Tibial artery (tissue), 4 donors: ENCODE results near the gene MMP8.

ENCODE experiments used
- DNase-seq, 2 donors: peaks; one replicate each; pipeline ENCODE4 v3.0.0-alpha.2; 2019
- H3K27ac ChIP-seq, 2 donors: fragments of 200-600 bp; sonication (generic) in 1 of 2; 1 replicate in 1 of 2; 2 replicates in 1 of 2; pipeline ENCODE4 v1.5.1; 2018 to 2019; ENCODE audit warnings: mild to moderate bottlenecking in 1 of 2
- H3K27me3 ChIP-seq, 2 donors: fragments of 200-600 bp; sonication (generic) in 1 of 2; one replicate each; pipeline versions ENCODE4 v1.5.1 to v1.6.0; 2016 to 2019
- H3K36me3 ChIP-seq, 3 donors: fragments of 200-600 bp; sonication (generic) in 2 of 3; one replicate each; pipeline ENCODE4 v1.5.1; 2016 to 2019; ENCODE audit warnings: mild to moderate bottlenecking in 2 of 3
- H3K4me1 ChIP-seq, 4 donors: fragments of 200-600 bp; sonication (generic) in 2 of 4; 1 replicate in 3 of 4; 2 replicates in 1 of 4; pipeline ENCODE4 v1.5.1; 2016 to 2019
- H3K4me3 ChIP-seq, 2 donors: fragments of 200-600 bp; sonication (generic) in 1 of 2; 1 replicate in 1 of 2; 2 replicates in 1 of 2; pipeline ENCODE4 v1.5.1; 2018 to 2019; ENCODE audit warnings: mild to moderate bottlenecking in 2 of 2
- H3K9me3 ChIP-seq, 3 donors: fragments of 200-600 bp; sonication (generic) in 1 of 3; one replicate each; pipeline ENCODE4 v1.5.1; 2016 to 2019
- intact Hi-C: fragments of 100-400 bp; cut with DNase I; formaldehyde crosslinking; loops from one replicate; pipeline ENCODE4 v1.15.0; 2023; ENCODE audit warnings: low total_unique reads
- TF ChIP-seq, protein P1 (sequence below), 2 experiments: fragments of 200-600 bp in 1 of 2; fragments of 450-650 bp in 1 of 2; IDR thresholded peaks; one replicate each; pipeline ENCODE4 v1.5.1; 2017 to 2019; ENCODE audit warnings: antibody characterized with exemption in 2 of 2, mild to moderate bottlenecking in 1 of 2, moderate library complexity in 1 of 2

The MMP8 gene

DNA sequence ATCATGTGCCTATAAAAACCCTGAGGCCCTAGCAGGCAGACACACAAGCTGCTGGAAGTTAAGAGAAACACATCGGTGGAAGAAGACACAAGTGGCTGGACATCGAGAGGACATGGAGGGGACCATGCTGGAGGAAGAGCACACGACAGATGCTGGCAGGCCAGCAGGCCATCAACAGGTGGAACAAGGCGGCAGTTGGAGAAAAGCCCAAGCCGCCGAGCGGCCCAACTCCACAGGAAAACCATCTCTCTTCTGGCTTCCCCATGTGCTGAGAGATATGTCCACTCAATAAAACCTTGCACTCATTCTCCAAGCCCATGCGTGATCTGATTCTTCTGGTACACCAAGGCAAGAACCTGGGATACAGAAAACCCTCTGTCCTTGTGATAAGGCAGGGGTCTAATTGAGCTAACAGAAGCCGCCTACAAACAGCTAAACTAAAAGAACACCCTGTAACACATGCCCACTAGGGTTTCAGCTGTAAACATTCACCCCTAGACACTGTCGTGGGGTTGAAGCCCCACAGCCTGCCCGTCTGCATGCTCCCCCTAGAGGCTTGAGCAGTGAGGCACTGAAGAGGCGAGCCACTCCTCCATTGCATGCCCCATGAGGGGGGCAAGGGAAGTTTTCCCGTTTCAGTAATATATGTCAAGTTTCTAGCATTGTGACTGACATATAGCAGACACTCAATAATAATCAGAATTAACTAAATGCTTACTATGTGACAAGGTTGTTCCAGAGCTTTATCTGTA lies 60.6 kb downstream of the MMP8 start:
- no peak for DNase-seq
- Histone ChIP-seq H3K27me3 (no peaks in the 10 kb centered on the region), H3K27ac (no peak overlapping the region), H3K4me3 (no peak overlapping the region), H3K9me3 (no peaks in the 10 kb centered on the region), H3K36me3 (no peaks in the 10 kb centered on the region), H3K4me1 (no peaks in the 10 kb centered on the region)
- intact Hi-C loops, result no loop called here
- TF ChIP-seq, protein P1, sequence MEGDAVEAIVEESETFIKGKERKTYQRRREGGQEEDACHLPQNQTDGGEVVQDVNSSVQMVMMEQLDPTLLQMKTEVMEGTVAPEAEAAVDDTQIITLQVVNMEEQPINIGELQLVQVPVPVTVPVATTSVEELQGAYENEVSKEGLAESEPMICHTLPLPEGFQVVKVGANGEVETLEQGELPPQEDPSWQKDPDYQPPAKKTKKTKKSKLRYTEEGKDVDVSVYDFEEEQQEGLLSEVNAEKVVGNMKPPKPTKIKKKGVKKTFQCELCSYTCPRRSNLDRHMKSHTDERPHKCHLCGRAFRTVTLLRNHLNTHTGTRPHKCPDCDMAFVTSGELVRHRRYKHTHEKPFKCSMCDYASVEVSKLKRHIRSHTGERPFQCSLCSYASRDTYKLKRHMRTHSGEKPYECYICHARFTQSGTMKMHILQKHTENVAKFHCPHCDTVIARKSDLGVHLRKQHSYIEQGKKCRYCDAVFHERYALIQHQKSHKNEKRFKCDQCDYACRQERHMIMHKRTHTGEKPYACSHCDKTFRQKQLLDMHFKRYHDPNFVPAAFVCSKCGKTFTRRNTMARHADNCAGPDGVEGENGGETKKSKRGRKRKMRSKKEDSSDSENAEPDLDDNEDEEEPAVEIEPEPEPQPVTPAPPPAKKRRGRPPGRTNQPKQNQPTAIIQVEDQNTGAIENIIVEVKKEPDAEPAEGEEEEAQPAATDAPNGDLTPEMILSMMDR (IDR thresholded peaks at IDR 0.05), result no peak

DNA sequence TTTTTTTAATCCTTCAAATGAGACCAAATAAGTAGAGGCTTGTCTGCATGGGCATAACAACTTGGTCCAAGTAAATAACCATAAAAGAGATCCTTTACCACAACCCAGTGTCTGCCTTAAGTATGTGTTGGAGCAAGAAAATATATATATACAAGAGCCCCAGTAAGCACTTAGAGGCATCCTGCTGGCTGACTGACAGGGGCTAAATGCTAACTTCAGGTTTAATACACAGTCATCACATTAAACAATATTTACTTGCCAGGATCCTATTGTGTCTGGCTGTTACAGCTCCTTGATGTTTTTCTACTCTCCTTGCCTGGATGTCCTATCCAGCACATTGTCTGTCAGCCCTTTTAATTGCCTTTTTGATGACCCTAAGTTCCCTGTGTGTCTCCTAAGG lies 62.1 kb downstream of the MMP8 start:
- H3K9me3 ChIP-seq, result no peaks in the 10 kb centered on the region
- H3K4me1 ChIP-seq, result no peaks in the 10 kb centered on the region
- DNase-seq, result no peak
- H3K4me3 ChIP-seq, result no peak overlapping the region
- H3K36me3 ChIP-seq, result no peaks in the 10 kb centered on the region
- intact Hi-C loops, result no loop called here
- H3K27ac ChIP-seq, result no peak overlapping the region
- TF ChIP-seq, protein P1 (IDR thresholded peaks at IDR 0.05), result no peak
- H3K27me3 ChIP-seq, result no peaks in the 10 kb centered on the region
